HL-60 (cell line): ENCODE results near the gene HIF1A.

Experiments used
- DNase-seq, 2 experiments: peaks; one replicate each; pipeline ENCODE4 v3.0.0-alpha.2; 2010 to 2020; ENCODE audit warnings: low read depth in 1 of 2, low spot score in 1 of 2
- H3K27ac ChIP-seq: fragments of 250-450 bp; sonication (Bioruptor Pico); replicated peaks from 2 replicates; pipeline ENCODE4 v1.5.1; 2020; ENCODE audit warnings: mild to moderate bottlenecking, moderate library complexity
- H3K27me3 ChIP-seq: fragments of 250-450 bp; sonication (Bioruptor Pico); 2 replicates; pipeline ENCODE4 v1.5.1; 2021; ENCODE audit warnings: mild to moderate bottlenecking, moderate library complexity; ENCODE audit not compliant: insufficient read depth, poor library complexity, severe bottlenecking
- H3K4me3 ChIP-seq: replicated peaks from 2 replicates; pipeline ENCODE4 v1.5.1; 2011; ENCODE audit warnings: mild to moderate bottlenecking, control low read depth, low read length; ENCODE audit not compliant: insufficient read depth
- GABPA ChIP-seq: IDR thresholded peaks from 2 replicates; pipeline ENCODE4 v1.6.1; 2012; ENCODE audit warnings: low read depth
- POLR2AphosphoS5 ChIP-seq: IDR thresholded peaks from 2 replicates; pipeline ENCODE4 v1.6.1; 2012; ENCODE audit warnings: low read depth
- SPI1 ChIP-seq: IDR thresholded peaks from 2 replicates; pipeline ENCODE4 v1.6.1; 2012; ENCODE audit warnings: low read depth, mild to moderate bottlenecking, borderline replicate concordance
- long read RNA-seq: library from polyadenylated mRNA; unstranded; transcript quantifications from one replicate; pipeline ENCODE4 v2.0.0, GENCODE V29; 2020
- TF ChIP-seq, protein P1 (sequence below): IDR thresholded peaks from 2 replicates; pipeline ENCODE4 v1.6.1; 2012; ENCODE audit warnings: low read depth; ENCODE audit not compliant: insufficient replicate concordance
- TF ChIP-seq, protein P2 (sequence below): IDR thresholded peaks from one replicate; pipeline ENCODE4 v1.5.1; 2011; ENCODE audit warnings: low read length, control low read depth, inconsistent platforms; ENCODE audit not compliant: insufficient read depth

HIF1A gene
- long read RNA-seq, transcript HIF1A-202 (15 exons, 3,919 nt) = major isoform, 32 of 67 reads
- long read RNA-seq, transcript HIF1A-203 (15 exons, 3,922 nt) = minor isoform, 7 of 67 reads
- long read RNA-seq, partial matches to known transcripts = 25 of 67 reads
- long read RNA-seq, other reads (novel, unspliced or antisense) = 3 of 67 reads

DNA sequence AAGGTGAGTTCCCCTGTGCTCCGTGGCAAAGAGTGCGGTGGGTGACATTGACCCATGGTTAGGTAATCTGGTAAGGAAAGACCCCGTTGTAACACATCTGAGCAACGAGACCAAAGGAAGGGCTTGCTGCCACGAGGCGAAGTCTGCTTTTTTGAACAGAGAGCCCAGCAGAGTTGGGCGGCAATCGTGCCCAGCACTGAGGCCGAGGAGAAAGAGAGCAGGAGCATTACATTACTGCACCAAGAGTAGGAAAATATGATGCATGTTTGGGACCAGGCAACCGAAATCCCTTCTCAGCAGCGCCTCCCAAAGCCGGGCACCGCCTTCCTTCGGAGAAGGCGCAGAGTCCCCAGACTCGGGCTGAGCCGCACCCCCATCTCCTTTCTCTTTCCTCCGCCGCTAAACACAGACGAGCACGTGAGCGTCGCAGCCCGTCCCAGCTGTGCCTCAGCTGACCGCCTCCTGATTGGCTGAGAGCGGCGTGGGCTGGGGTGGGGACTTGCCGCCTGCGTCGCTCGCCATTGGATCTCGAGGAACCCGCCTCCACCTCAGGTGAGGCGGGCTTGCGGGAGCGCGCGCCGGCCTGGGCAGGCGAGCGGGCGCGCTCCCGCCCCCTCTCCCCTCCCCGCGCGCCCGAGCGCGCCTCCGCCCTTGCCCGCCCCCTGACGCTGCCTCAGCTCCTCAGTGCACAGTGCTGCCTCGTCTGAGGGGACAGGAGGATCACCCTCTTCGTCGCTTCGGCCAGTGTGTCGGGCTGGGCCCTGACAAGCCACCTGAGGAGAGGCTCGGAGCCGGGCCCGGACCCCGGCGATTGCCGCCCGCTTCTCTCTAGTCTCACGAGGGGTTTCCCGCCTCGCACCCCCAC, at the start of gene HIF1A:
Gene HIF1A (plus strand): TSS at position 684 of the 865 bp plus-strand sequence. CDS start 292 bp downstream, outside the sequence.
- no peak for TF ChIP-seq GABPA
- peak; percentile 87; the same call in 1 of the 2 replicates for TF ChIP-seq POLR2AphosphoS5
- H3K4me3 ChIP-seq = peak within 1 kb of the TSS; percentile 86
- peak within 1 kb of the TSS; percentile 96 for H3K27ac ChIP-seq
- DNase-seq = peak; percentile 96 to 98
- no peaks in the 10 kb centered on the region for H3K27me3 ChIP-seq

DNA sequence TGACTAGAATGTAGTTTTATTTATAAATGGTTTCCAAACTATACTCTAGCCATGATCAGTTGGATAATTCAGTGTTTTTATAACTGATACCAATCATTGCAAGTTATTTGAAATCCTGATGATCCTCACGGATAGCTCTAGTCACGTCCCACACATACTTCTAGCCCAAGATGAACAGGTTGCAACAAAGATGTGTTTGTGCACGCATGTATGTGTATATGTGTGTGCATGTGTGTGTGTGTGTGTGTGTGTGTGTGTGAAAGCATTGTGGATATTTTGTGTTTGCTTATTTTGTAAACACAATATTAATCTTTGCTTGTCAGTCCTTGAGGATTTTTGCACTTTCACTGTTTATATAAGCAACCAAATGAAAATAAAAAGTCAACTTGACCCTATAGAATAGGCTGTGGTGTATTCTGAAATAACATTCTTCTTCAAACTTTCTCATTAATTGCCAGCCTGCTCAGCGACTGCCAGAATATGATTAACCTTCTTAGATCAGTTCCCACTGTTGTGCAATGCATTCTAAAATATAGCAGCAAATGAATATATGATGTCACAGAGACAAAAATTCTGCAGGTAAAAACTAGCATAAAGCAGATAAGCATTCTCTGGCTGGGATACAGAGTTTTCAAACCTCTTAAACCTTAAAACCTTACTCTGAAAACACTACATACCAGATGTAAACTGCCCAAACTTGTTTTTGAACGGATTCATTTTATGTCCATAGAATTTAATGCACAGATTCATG, 48.8 kb upstream of the HIF1A start:
- Histone ChIP-seq H3K27ac (no peak overlapping the region), H3K4me3 (no peak overlapping the region), H3K27me3 (no peaks in the 10 kb centered on the region)
- TF ChIP-seq SPI1 (no peak), GABPA (no peak)
- DNase-seq = no peak

DNA sequence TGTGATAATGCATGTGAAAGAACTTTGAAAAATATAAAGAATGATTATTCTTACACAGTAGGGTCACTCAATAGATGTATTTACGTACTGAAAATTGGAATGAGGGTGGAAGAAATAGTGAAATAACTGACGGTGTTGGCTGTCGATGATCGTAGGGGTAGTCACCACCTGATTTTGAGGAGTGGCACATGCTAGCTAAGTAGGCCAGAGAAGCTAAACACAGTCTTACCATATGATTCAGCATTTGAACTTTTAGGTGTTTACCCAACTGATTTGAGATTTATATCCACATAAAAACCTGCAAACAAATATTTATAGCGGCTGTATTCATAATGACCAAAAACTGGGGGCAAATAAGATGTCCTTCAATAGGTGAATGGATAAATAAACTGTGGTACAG, 47.6 kb upstream of the HIF1A start:
- no peak for DNase-seq
- Histone ChIP-seq H3K4me3 (no peak overlapping the region), H3K27ac (no peak overlapping the region), H3K27me3 (no peaks in the 10 kb centered on the region)
- TF ChIP-seq POLR2AphosphoS5 = no peak
- TF ChIP-seq, protein P1, sequence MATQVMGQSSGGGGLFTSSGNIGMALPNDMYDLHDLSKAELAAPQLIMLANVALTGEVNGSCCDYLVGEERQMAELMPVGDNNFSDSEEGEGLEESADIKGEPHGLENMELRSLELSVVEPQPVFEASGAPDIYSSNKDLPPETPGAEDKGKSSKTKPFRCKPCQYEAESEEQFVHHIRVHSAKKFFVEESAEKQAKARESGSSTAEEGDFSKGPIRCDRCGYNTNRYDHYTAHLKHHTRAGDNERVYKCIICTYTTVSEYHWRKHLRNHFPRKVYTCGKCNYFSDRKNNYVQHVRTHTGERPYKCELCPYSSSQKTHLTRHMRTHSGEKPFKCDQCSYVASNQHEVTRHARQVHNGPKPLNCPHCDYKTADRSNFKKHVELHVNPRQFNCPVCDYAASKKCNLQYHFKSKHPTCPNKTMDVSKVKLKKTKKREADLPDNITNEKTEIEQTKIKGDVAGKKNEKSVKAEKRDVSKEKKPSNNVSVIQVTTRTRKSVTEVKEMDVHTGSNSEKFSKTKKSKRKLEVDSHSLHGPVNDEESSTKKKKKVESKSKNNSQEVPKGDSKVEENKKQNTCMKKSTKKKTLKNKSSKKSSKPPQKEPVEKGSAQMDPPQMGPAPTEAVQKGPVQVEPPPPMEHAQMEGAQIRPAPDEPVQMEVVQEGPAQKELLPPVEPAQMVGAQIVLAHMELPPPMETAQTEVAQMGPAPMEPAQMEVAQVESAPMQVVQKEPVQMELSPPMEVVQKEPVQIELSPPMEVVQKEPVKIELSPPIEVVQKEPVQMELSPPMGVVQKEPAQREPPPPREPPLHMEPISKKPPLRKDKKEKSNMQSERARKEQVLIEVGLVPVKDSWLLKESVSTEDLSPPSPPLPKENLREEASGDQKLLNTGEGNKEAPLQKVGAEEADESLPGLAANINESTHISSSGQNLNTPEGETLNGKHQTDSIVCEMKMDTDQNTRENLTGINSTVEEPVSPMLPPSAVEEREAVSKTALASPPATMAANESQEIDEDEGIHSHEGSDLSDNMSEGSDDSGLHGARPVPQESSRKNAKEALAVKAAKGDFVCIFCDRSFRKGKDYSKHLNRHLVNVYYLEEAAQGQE = no peak

DNA sequence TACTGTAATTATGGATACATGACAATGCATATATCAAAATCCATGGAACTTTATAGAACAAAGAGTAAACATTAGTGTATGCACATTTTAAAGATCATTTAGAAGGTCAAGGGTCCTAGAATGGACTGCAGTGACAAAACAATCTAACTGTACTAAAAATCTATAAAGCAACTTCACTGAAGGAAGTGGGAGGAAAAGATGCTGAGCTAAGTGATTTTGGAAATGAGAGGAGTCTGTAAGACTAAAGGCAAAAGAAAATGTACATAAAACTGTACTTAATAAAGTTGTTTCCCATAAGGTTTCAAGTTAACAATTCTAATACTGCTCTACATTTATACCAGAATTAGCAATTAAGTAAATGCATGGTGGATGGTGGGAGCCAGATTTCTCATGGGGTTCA, 46.9 kb upstream of the HIF1A start:
- H3K27ac ChIP-seq = no peak overlapping the region
- no peak for TF ChIP-seq POLR2AphosphoS5
- TF ChIP-seq GABPA = no peak
- TF ChIP-seq, protein P2, sequence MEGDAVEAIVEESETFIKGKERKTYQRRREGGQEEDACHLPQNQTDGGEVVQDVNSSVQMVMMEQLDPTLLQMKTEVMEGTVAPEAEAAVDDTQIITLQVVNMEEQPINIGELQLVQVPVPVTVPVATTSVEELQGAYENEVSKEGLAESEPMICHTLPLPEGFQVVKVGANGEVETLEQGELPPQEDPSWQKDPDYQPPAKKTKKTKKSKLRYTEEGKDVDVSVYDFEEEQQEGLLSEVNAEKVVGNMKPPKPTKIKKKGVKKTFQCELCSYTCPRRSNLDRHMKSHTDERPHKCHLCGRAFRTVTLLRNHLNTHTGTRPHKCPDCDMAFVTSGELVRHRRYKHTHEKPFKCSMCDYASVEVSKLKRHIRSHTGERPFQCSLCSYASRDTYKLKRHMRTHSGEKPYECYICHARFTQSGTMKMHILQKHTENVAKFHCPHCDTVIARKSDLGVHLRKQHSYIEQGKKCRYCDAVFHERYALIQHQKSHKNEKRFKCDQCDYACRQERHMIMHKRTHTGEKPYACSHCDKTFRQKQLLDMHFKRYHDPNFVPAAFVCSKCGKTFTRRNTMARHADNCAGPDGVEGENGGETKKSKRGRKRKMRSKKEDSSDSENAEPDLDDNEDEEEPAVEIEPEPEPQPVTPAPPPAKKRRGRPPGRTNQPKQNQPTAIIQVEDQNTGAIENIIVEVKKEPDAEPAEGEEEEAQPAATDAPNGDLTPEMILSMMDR = no peak
- TF ChIP-seq, protein P1 = no peak
- TF ChIP-seq SPI1 = no peak
- DNase-seq = no peak
- no peaks in the 10 kb centered on the region for H3K27me3 ChIP-seq
- no peak overlapping the region for H3K4me3 ChIP-seq

DNA sequence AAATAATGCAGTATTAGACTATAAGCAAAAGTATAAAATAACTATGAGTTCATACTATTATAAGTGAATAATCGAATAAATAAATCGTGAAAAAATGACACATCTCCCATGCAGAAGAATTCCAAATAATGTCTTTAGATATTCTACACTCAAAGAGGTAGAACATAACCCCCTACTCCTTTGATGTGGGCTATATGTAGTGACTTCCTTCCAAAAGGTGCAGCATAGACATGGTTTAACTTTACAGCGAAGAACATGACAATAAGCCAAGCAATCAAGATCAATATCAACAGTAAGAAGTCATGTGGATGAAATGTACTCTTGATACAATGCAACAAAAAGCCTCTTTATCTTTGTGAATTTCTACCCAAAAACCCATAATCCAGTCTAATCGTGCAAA, 46.0 kb upstream of the HIF1A start:
- TF ChIP-seq, protein P1 = no peak
- TF ChIP-seq, protein P2 = no peak
- TF ChIP-seq SPI1 (no peak), POLR2AphosphoS5 (no peak), GABPA (no peak)
- DNase-seq = no peak
- Histone ChIP-seq H3K27ac (no peak overlapping the region), H3K27me3 (no peaks in the 10 kb centered on the region), H3K4me3 (no peak overlapping the region)
